Endothelial cell of umbilical vein (primary cell): Measurements from ENCODE around the gene GNAL. TPM values are rescaled to one million over a fixed set of nuclear protein-coding genes. Genes with fewer than 3 reads are reported as not detected.

ENCODE experiments used
- BruUV-seq: library from RNA; stranded (reverse); fragments of 400-500 nt; replicated peaks from 2 replicates; lab custom pipeline; 2021; lab: Mats Ljungman, UMichigan
- CTCF ChIA-PET: fragments of 300-600, 350-600 bp; sonication (Branson Sonifier 250); formaldehyde crosslinking; loops from one replicate; lab custom pipeline; 2021; ENCODE audit warnings: antibody characterized with exemption, inconsistent platforms; lab: Charles Lee
- POLR2A ChIA-PET: fragments of 300-600, 350-600 bp; sonication (Branson Sonifier 250); formaldehyde crosslinking; loops from one replicate; lab custom pipeline; 2021; ENCODE audit warnings: antibody characterized with exemption, inconsistent platforms; lab: Charles Lee
- DNase-seq: peaks from one replicate; pipeline ENCODE4 v3.0.0-alpha.2; 2011; ENCODE audit warnings: low read depth, low spot score
- FAIRE-seq: peaks from 2 replicates; lab custom pipeline; 2011; peaks lifted over from hg19 to GRCh38; lab: Jason Lieb, UNC
- H2AFZ ChIP-seq: 2 replicates; pipeline ENCODE4 v1.6.0; 2012; ENCODE audit warnings: low read depth, low read length, control low read depth, inconsistent platforms
- H3K27ac ChIP-seq: 2 replicates; pipeline ENCODE4 v1.5.1; 2011; ENCODE audit warnings: low read depth, mild to moderate bottlenecking, control low read depth, low read length, moderate library complexity; ENCODE audit not compliant: insufficient read depth
- H3K27me3 ChIP-seq, 2 experiments: 2 replicates each; pipeline versions ENCODE4 v1.6.0 to v1.6.1; 2011; ENCODE audit warnings: low read length in 2 of 2, mixed read lengths in 1 of 2; ENCODE audit not compliant: control insufficient read depth in 2 of 2, insufficient read depth in 2 of 2
- H3K36me3 ChIP-seq, 2 experiments: 2 replicates in 1 of 2; 3 replicates in 1 of 2; pipeline ENCODE4 v1.5.1; 2011; ENCODE audit warnings: low read length in 2 of 2, mild to moderate bottlenecking in 1 of 2, moderate library complexity in 1 of 2; ENCODE audit not compliant: control insufficient read depth in 2 of 2, insufficient read depth in 2 of 2; ENCODE audit errors: extremely low read depth in 1 of 2
- H3K4me1 ChIP-seq: 3 replicates; pipeline ENCODE4 v1.5.1; 2011; ENCODE audit warnings: mild to moderate bottlenecking, low read length; ENCODE audit not compliant: control insufficient read depth, insufficient read depth; ENCODE audit errors: extremely low read depth
- H3K4me2 ChIP-seq: 2 replicates; pipeline ENCODE4 v1.6.1; 2011; ENCODE audit warnings: low read length, control low read depth, mixed read lengths; ENCODE audit not compliant: insufficient read depth
- H3K4me3 ChIP-seq, 3 experiments: fragments of 200-600 bp in 1 of 3; sonication (generic), shearing (Covaris generic) in 1 of 3; replicated peaks in 1 of 3; 2 replicates each; pipeline ENCODE4 v1.5.1; 2011 to 2016; ENCODE audit warnings: control low read depth in 3 of 3, low read length in 3 of 3, mild to moderate bottlenecking in 2 of 3, inconsistent platforms in 1 of 3, low read depth in 1 of 3, moderate library complexity in 1 of 3; ENCODE audit not compliant: insufficient read depth in 1 of 3
- H3K79me2 ChIP-seq: 2 replicates; pipeline ENCODE4 v1.6.0; 2012; ENCODE audit warnings: low read length, inconsistent platforms; ENCODE audit not compliant: control insufficient read depth, insufficient read depth
- H3K9ac ChIP-seq: replicated peaks from 2 replicates; pipeline ENCODE3; 2011; ENCODE audit warnings: low read length, control low read depth; ENCODE audit not compliant: insufficient read depth; ENCODE audit errors: extremely low read depth
- H3K9me1 ChIP-seq: replicated peaks from 3 replicates; pipeline ENCODE4 v1.6.0; 2011; ENCODE audit warnings: mild to moderate bottlenecking, low read length; ENCODE audit not compliant: control insufficient read depth, insufficient read depth; ENCODE audit errors: extremely low read depth
- H3K9me3 ChIP-seq: replicated peaks from 2 replicates; pipeline ENCODE4 v1.5.1; 2012; ENCODE audit warnings: low read length, inconsistent platforms; ENCODE audit not compliant: control insufficient read depth, insufficient read depth
- H4K20me1 ChIP-seq: replicated peaks from 2 replicates; pipeline ENCODE3; 2011; ENCODE audit warnings: mild to moderate bottlenecking, low read length; ENCODE audit not compliant: control insufficient read depth, insufficient read depth; ENCODE audit errors: extremely low read depth
- CTCF ChIP-seq, 2 donors: IDR thresholded peaks; 1 replicate in 1 of 2; 2 replicates in 1 of 2; pipeline ENCODE4 v1.5.1; 2011; ENCODE audit warnings: low read length in 2 of 2, mild to moderate bottlenecking in 2 of 2, moderate library complexity in 2 of 2, control low read depth in 1 of 2, inconsistent platforms in 1 of 2, low read depth in 1 of 2; ENCODE audit not compliant: insufficient read depth in 1 of 2; ENCODE audit errors: extremely low read depth in 1 of 2
- EZH2 ChIP-seq: IDR thresholded peaks from 2 replicates; pipeline ENCODE4 v1.6.1; 2012; ENCODE audit warnings: borderline replicate concordance, low read depth, mild to moderate bottlenecking, moderate library complexity, low read length, inconsistent platforms; ENCODE audit not compliant: severe bottlenecking
- FOS ChIP-seq: IDR thresholded peaks from 2 replicates; pipeline ENCODE4 v1.6.1; 2011; ENCODE audit warnings: mild to moderate bottlenecking, low read length, moderate library complexity, borderline replicate concordance; ENCODE audit not compliant: insufficient read depth
- GATA2 ChIP-seq: IDR thresholded peaks from 2 replicates; pipeline ENCODE4 v1.7.0; 2011; ENCODE audit warnings: low read depth, mild to moderate bottlenecking, moderate library complexity, mixed read lengths, low read length; ENCODE audit not compliant: insufficient read length, insufficient read depth
- JUN ChIP-seq: IDR thresholded peaks from 2 replicates; pipeline ENCODE4 v1.6.1; 2011; ENCODE audit warnings: borderline replicate concordance, low read depth; ENCODE audit not compliant: insufficient read length, insufficient read depth
- MYC ChIP-seq: IDR thresholded peaks from one replicate; pipeline ENCODE4 v1.6.1; 2011; ENCODE audit warnings: mild to moderate bottlenecking, low read depth, low read length
- POLR2A ChIP-seq: IDR thresholded peaks from 2 replicates; pipeline ENCODE4 v1.6.1; 2012; ENCODE audit warnings: low read depth, mild to moderate bottlenecking, control low read depth, low read length
- POLR2AphosphoS5 ChIP-seq: IDR thresholded peaks from 2 replicates; pipeline ENCODE4 v1.6.1; 2012; ENCODE audit warnings: low read depth, mild to moderate bottlenecking, control low read depth, low read length, moderate library complexity; ENCODE audit not compliant: insufficient read depth
- dilution Hi-C: fragments of 300-500 bp; cut with MboI; formaldehyde crosslinking; loops from one replicate; pipeline ENCODE4 v1.15.0; 2019; ENCODE audit warnings: low sequenced_read_pairs; ENCODE audit not compliant: extremely low pct_ligation_motif_present
- intact Hi-C: fragments of 100-400 bp; cut with micrococcal nuclease; formaldehyde crosslinking; loops from one replicate; pipeline ENCODE4 v1.10.0; 2022
- polyA plus RNA-seq, 4 experiments: library from polyadenylated mRNA; depleted of rRNA in 3 of 4; stranded (reverse) in 3 of 4; unstranded in 1 of 4; fragments of >200 nt; gene quantifications; 2 replicates each; pipeline versions ENCODE4 v1.2.1 to v1.2.3, GENCODE V29; 2011 to 2012; ENCODE audit warnings: missing spikeins in 1 of 4
- total RNA-seq: library from RNA; stranded (reverse); gene quantifications from 2 replicates; pipeline ENCODE4 v1.2.3, GENCODE V29; 2021
- TF ChIP-seq, protein P1 (sequence below): IDR thresholded peaks from 2 replicates; pipeline ENCODE4 v1.6.1; 2011; ENCODE audit not compliant: insufficient read depth, insufficient read length

Gene GNAL
- total and polyA plus RNA-seq, 2 donors (not counting 3 experiments of a cell fraction or from before 2014, with no cell fraction given) = 0.07 to 0.73 TPM

DNA sequence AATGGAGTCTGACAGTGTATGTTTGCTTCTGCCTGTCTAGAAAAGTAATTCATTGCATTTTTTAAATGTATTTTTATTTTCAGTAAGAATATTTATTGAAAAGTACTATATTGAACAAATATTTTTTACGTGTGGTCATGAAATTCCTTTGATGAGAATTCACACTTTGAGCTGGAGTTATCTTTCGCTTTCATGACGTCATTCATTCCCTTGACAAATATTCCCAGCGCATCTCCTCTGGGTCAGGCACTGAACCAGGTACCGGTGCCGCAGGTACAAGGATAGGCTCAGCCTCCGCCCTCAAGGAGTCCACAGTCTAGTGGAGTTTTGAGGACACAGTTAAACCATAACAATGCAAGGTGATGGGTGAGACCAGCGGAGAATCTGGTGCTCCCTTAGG lies 60.2 kb downstream of the GNAL start:
- TF ChIP-seq MYC (no peak), FOS (no peak), POLR2AphosphoS5 (no peak), CTCF (IDR thresholded peaks at IDR 0.05; ENCODE audit: extremely low read depth in 1 of 2, insufficient read depth in 1 of 2, low read depth in 1 of 2, low read length in 2 of 2) (no peak), POLR2A (no peak), EZH2 (no peak), JUN (no peak), GATA2 (no peak)
- TF ChIP-seq, protein P1, sequence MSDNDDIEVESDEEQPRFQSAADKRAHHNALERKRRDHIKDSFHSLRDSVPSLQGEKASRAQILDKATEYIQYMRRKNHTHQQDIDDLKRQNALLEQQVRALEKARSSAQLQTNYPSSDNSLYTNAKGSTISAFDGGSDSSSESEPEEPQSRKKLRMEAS = no peak
- Histone ChIP-seq H3K79me2 (no peaks in the 10 kb centered on the region), H2AFZ (no peak overlapping the region), H3K4me3 (no peak overlapping the region), H3K27me3 (peaks cover 12 to 37% of the 10 kb centered on the region in 2 experiments), H3K9me1 (no peaks in the 10 kb centered on the region), H3K9me3 (no peaks in the 10 kb centered on the region), H3K4me1 (no peaks in the 10 kb centered on the region), H3K27ac (no peak overlapping the region), H4K20me1 (no peaks in the 10 kb centered on the region), H3K4me2 (no peak overlapping the region), H3K9ac (no peak overlapping the region), H3K36me3 (no peaks in the 10 kb centered on the region)
- POLR2A ChIA-PET = no interaction called here
- no peak for FAIRE-seq
- no peak for DNase-seq
- no TSS peak for BruUV-seq
- intact Hi-C loops = loop anchor here (10.0 kb wide), 1 partner anchor 65 kb away; the partner anchor contains the start of gene GNAL
- dilution Hi-C loops = no loop called here
- CTCF ChIA-PET = interaction anchor here (0.7 kb wide), 1 partner anchor 31 kb away, joined by 3 read pairs; no protein-coding TSS in a partner anchor
